Stimulated activated CD4-positive, alpha-beta T cell treated with anti-CD3 and anti-CD28 coated beads, Interleukin-12 subunit alpha, Interleukin-12 subunit beta, amount 100 ng/mL, for 4 hours (primary cell): ENCODE results near the gene PKD2L1.
A peak's percentile ranks its signal among the peaks of the same experiment; 100 is the strongest.
"Not testable (repeated sequence)": the region's sequence is repeated elsewhere in the genome, so short reads cannot be mapped to it uniquely, and the experiment has no call there.

Experiments used
- DNase-seq: peaks from one replicate; pipeline ENCODE4 v3.0.0-alpha.2; 2020

The PKD2L1 gene

GRCh38 chr10:100330079-100330478 lies at the start of gene PKD2L1:
TSS of gene PKD2L1 (minus strand) at chr10:100330228. CDS start at chr10:100330103, 125 bp downstream.
- DNase-seq: no peak

- DNase-seq: no peak
These were observed 47.8 kb upstream of the PKD2L1 start for GRCh38 chr10:100377830-100378229.

DNA sequence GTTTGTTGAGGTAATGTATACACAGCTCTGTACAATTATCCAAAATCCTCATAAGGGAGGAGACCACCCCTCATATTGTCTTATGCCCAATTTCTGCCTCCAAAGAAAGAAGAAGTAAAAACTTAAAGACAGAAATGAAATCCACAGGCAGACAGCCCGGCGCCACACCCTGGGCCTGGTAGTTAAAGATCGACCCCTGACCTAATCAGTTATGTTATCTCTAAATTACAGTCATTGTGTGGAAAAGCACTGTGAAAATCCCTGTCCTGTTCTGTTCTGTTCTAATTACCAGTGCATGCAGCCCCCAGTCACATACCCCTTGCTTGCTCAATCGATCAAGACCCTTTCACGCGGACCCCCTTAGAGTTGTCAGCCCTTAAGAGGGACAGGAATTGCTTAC lies 46.6 kb upstream of the PKD2L1 start:
- DNase-seq: not testable (repeated sequence)

- not testable (repeated sequence) for DNase-seq
These were observed 44.8 kb upstream of the PKD2L1 start for GRCh38 chr10:100374677-100375353.

DNA sequence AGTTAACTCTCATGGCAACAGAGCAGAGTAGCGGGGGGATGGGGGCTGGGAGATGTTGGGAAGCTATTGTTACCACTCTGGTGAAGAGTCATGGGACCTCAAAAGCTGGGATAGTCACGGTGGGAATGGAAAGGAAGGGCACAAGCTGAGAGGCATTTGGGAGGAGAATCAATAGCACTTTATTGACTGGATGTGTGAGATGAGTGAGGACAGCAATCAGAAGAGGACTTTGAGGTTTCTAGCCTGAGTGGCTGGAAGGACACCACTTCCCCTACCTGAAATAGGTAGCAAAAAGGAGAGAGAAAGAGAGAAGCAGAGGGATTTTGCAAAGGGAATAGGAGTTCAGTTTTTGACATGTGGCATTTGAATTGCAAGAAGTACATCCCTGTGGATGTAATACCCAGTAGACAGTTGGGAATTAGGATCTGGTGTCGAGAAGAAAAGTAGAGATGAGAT lies 44.2 kb upstream of the PKD2L1 start:
- no peak for DNase-seq

DNA sequence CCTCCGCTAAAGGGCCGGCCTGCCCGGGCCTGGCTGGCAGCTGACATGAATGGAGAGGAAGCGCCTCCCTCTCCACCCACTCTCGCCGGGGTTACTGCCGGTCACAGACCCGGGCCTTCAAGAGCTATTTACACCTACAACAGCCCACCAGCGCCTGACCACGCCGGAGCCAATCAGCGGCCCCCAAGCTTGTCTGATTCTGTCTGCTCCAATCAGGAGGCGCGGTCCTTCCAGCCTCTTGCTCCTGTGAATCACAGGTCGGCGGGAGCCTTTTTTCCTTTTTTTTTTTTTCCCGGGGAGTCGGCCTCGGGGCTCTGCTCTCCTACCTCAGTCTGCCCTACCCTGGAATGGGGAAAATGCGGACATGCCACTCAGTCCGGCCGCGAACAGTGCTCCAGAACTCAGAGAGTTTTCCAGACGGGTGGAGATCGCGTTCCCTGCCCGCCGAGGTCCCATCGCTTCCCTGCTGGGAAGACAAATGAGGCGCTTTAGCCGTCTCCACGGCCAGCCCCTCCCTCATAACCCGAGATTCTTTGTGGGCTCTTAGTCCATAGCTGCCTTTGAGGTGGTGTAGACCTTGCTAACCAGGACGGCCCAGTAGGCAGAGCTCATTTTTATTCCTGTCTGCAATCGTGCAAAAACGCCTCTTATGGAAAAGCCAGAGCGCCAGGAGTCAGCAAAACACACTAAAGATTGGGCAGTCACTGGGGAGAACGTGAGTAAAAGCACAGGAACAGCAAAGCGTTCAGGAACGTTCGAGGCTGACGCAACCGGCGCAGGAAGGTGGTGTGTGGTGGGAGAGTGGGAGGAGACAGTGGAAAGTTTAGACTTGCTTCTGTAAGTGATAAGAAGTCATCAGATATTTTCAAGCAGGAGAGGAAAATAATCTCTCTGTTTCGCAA lies 43.5 kb upstream of the PKD2L1 start:
- DNase-seq: peak; percentile 79

- no peak for DNase-seq
These were observed 42.6 kb upstream of the PKD2L1 start for GRCh38 chr10:100372415-100373297.

GRCh38 chr10:100371482-100372027 lies 41.5 kb upstream of the PKD2L1 start:
- DNase-seq: no peak

DNA sequence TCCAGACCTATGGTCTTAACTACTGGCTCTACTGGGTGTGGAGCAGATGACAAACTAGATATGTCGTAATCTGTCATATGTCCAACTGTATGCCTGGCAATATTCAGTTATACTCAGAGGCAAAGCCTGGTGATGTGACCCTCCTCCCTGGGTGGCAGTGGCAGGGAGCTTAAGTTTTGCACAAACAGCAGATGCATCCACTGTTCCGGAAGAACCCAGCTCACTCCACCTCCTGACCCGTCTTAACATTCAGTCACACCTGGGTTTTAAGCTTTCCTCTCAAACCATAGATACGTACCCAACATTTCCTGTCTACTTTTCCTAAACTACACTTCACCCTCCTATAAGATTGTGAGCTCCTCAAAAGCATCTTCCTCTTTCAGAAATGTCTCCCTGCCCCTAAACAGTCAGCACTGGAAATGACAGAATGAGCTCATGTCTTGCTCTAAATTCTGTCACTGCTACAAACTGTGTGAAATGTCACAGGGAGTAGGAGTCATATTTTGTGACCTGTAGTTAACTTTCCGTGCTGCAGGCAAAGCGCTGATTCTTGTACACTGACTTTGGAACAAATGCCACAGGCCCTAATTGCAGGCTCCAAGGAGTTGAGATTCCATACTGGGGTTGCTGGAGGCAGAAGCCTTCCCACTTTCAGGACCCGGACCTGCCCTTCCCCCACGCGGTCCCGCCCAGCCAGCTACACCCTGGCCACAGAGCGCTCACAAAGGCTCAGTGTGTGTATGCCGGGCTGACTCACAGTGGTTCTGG lies 40.9 kb upstream of the PKD2L1 start:
- DNase-seq: peak; percentile 40

- DNase-seq: no peak
These were observed 38.7 kb upstream of the PKD2L1 start for GRCh38 chr10:100368721-100369120.

DNA sequence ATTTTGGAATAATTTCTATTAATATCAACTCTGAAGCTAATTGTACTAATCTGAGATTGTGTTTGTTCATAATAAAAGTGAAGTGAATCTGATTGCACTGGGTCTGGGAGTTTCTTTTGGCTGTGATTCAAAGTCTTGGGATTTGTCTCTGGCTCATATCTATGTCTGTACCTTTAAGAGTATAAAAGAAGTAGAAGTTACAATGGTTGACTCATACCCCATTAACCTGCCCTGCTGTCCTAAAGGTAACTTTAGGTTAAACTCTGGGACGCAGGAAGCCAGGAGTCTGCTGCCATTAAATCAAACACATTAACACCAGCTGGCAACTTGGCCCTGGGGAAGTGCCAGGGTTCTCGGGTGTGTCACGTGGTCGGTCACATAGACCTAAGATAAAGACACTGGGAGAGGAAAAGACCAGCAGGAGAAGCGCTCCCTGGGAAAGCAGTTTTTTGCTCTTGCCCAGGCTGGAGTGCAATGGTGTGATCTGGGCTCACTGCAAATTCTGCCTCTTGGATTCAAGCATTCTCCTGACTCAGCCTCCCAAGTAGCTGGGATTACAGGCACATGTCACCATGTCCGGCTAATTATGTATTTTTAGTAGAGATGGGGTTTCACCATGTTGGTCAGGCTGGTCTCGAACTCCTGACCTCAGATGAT lies 34.8 kb upstream of the PKD2L1 start:
- DNase-seq: no peak

DNA sequence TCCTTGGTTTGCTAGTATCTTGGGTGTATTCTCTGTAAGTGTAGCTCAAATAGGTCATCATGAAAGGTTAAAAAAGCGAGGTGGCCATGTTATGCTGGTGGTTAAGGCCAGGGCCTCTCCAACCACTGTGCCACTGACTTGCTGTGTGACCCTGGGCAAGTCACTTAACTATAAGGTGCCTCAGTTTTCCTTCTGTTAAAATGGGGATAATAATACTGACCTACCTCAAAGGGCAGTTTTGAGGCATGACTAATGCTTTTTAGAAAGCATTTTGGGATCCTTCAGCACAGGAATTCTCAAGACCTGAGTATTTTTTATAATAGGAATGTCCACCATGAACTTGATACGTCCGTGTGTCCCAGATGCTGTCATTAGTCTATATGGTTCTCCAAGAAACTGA lies 34.1 kb upstream of the PKD2L1 start:
- no peak for DNase-seq

GRCh38 chr10:100362570-100363496 lies 32.8 kb upstream of the PKD2L1 start:
- no peak for DNase-seq

- no peak for DNase-seq
These were observed 30.2 kb upstream of the PKD2L1 start for GRCh38 chr10:100360234-100360633.

DNA sequence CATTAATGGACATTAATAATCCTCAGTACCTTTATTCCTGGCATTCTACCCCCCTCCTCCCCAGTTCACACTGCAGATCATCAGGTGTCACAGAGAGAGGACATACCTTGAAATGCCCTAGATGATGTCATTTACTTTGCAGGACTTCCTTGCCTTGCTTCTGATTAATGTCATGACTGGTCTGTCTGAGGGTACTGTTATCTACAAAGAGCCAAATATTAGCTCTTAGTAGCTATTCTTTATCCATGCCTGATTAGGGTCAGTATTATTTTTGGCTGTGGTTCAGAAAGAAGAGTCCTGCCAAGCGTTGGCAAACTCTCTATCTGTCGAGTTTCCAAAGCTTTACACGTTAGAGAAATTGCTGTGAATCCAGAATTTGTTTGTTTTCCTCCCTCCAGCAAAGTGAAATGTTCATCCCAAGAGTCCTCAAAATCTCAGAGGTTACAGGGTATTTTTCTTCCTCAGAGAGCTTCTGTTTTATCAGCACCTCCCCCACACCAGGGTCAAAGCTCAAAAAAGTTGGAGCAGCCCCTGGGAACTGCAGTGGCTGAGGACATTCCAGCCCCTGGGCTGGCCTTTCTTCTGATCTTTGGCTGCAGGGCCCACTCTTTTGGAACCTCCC lies 29.6 kb upstream of the PKD2L1 start:
- no peak for DNase-seq

GRCh38 chr10:100359030-100359432 lies 29.0 kb upstream of the PKD2L1 start:
- DNase-seq: no peak

DNA sequence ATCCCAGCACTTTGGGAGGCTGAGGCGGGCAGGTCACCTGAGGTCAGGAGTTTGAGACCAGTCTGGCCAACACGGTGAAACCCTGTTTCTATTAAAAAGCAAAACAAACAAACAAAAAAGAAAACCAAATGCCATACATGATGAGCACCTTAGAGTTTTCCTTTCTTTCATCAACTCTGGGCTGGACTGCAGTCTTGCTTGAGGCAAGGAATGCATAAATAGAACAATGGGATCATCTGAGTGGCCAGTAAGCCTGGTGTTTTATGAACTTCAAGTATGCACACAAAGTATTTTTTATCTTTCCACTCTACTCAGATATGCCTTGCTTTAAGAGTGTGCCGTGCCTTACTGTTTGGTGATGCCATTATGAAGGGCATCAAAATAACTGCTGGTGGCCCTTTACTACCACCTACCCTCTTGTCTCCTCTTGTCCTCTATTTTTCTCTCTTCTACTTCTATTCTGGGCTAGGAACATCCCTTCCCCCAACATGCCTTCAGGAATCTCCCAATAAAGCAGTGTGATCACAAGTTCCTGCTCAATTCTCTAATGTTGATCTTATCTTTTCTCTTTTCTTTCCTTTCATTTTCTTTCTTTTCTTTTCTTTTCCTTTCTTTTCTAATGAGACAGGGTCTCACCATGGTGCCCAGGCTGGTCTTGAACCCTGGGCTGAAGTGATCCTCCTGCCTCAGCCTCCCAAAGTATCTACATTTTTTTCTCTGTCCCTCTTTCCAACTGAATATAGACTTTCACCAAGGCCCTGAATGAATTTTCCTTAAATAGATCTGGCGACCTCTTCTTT lies 27.2 kb upstream of the PKD2L1 start:
- no peak for DNase-seq

DNA sequence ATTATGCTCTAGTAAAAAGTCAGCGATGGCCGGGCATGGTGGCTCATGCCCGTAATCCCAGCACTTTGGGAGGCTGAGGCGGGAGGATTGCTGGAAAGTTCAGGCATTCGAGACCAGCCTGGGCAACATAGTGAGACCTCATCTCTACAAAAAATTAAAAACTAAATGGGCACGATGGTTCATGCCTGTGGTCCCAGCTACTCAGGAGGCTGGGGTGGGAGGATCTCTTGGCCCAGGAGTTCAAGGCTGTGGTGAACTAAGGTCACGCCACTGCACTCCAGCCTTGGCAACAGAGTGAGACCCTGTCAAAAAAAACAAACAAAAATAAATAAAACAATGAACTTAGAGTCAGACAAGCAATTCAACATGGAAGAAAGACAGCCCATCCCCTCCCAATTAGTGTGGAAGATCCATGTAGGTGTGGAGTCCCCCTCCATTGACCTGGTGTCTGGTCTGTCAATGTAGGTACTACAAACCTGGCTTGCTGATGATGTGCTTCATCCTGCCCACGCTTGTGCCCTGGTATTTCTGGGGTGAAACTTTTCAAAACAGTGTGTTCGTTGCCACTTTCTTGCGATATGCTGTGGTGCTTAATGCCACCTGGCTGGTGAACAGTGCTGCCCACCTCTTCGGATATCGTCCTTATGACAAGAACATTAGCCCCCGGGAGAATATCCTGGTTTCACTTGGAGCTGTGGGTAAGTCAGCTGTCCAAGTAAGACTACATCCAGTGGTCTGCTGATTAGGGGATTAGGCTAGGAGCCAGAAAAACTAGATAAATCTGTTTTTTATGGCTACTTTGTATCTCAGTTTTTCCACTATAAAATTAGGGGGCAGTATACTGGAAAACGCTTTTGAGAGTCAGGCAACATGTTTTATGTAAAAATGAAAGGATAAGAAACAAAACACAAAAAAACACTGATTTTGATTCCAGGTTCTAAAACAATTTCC lies 26.3 kb upstream of the PKD2L1 start:
- no peak for DNase-seq
